Astrocyte (in vitro differentiated cells and primary cell): ENCODE results near the gene TNFSF13B. TPM values are rescaled to one million over a fixed set of nuclear protein-coding genes. Genes with fewer than 3 reads are reported as not detected.

ENCODE experiments used
- DNase-seq: peaks from one replicate; pipeline ENCODE4 v3.0.0-alpha.2; 2010; ENCODE audit warnings: low read depth
- FAIRE-seq: peaks from 2 replicates; lab custom pipeline; 2011; peaks lifted over from hg19 to GRCh38; lab: Jason Lieb, UNC
- H2AFZ ChIP-seq: 2 replicates; pipeline ENCODE4 v1.6.0; 2012; ENCODE audit warnings: low read depth, low read length, inconsistent platforms
- H3K27ac ChIP-seq: 2 replicates; pipeline ENCODE4 v1.5.1; 2011; ENCODE audit warnings: low read depth, low read length, inconsistent platforms
- H3K27me3 ChIP-seq: 2 replicates; pipeline ENCODE4 v1.6.0; 2011; ENCODE audit warnings: low read length, inconsistent platforms; ENCODE audit not compliant: insufficient read depth
- H3K36me3 ChIP-seq: 2 replicates; pipeline ENCODE4 v1.5.1; 2011; ENCODE audit warnings: low read length, inconsistent platforms; ENCODE audit not compliant: insufficient read depth
- H3K4me1 ChIP-seq: 2 replicates; pipeline ENCODE4 v1.5.1; 2011; ENCODE audit warnings: low read length, inconsistent platforms; ENCODE audit not compliant: insufficient read depth
- H3K4me2 ChIP-seq: 2 replicates; pipeline ENCODE4 v1.6.0; 2012; ENCODE audit warnings: low read length, inconsistent platforms
- H3K4me3 ChIP-seq: 2 replicates; pipeline ENCODE4 v1.5.1; 2011; ENCODE audit warnings: low read depth, mild to moderate bottlenecking, low read length, inconsistent platforms; ENCODE audit not compliant: insufficient read depth
- H3K79me2 ChIP-seq: 2 replicates; pipeline ENCODE4 v1.6.0; 2012; ENCODE audit warnings: mild to moderate bottlenecking, low read length, inconsistent platforms; ENCODE audit not compliant: insufficient read depth
- H3K9ac ChIP-seq: 2 replicates; pipeline ENCODE4 v1.6.0; 2012; ENCODE audit warnings: mild to moderate bottlenecking, low read length, inconsistent platforms
- H3K9me3 ChIP-seq: 2 replicates; pipeline ENCODE4 v1.5.1; 2012; ENCODE audit warnings: low read depth, mild to moderate bottlenecking, low read length, inconsistent platforms; ENCODE audit not compliant: insufficient read depth
- H4K20me1 ChIP-seq: 2 replicates; pipeline ENCODE4 v1.6.0; 2012; ENCODE audit warnings: low read length, inconsistent platforms; ENCODE audit not compliant: insufficient read depth
- H3K27ac Mint-ChIP-seq: one replicate; pipeline ENCODE4 v1.8.0; 2021; ENCODE audit warnings: mild to moderate bottlenecking, mixed read lengths; ENCODE audit not compliant: unreplicated experiment
- H3K27me3 Mint-ChIP-seq: one replicate; pipeline ENCODE4 v1.8.0; 2021; ENCODE audit warnings: low read depth, mixed read lengths; ENCODE audit not compliant: unreplicated experiment
- H3K36me3 Mint-ChIP-seq: one replicate; pipeline ENCODE4 v1.8.0; 2021; ENCODE audit warnings: low read depth, mixed read lengths; ENCODE audit not compliant: unreplicated experiment
- H3K4me1 Mint-ChIP-seq: one replicate; pipeline ENCODE4 v1.8.0; 2021; ENCODE audit warnings: low read depth, mixed read lengths; ENCODE audit not compliant: unreplicated experiment
- H3K4me3 Mint-ChIP-seq: one replicate; pipeline ENCODE4 v1.8.0; 2021; ENCODE audit warnings: mild to moderate bottlenecking, moderate library complexity, mixed read lengths; ENCODE audit not compliant: unreplicated experiment
- H3K9me3 Mint-ChIP-seq: one replicate; pipeline ENCODE4 v1.8.0; 2021; ENCODE audit warnings: mild to moderate bottlenecking, mixed read lengths; ENCODE audit not compliant: unreplicated experiment
- EZH2 ChIP-seq: IDR thresholded peaks from 2 replicates; pipeline ENCODE4 v1.6.1; 2012; ENCODE audit warnings: mild to moderate bottlenecking, low read length, inconsistent platforms; ENCODE audit not compliant: insufficient read depth
- total RNA-seq: library from RNA; stranded (reverse); gene quantifications from 2 replicates; pipeline ENCODE4 v1.2.1, GENCODE V29; 2021
- TF ChIP-seq, protein P1 (sequence below): IDR thresholded peaks from 2 replicates; pipeline ENCODE4 v1.5.1; 2011; ENCODE audit warnings: low read depth, mild to moderate bottlenecking, inconsistent platforms, low read length, moderate library complexity; ENCODE audit not compliant: insufficient read depth

TNFSF13B gene
- total RNA-seq, 1 donor from 2014 or later: 1.7 TPM

DNA sequence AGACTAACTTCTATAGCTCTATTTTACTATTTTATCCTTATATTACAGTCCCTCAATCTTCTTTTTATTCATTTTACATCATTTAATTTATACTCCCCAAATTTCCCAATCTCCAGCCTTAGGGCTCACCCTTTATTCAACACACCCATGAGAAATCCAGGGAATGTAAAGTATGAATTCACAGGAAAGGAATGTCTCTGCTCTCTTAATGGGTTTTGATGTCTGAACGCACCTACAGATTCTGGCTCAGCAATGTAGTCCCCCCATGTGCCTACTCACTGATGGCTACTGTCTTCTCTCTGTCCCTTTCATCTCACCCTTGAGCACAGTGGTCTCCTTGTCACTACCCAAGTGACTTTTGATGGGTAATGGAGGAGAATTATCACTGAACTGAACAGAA lies 32.8 kb downstream of the TNFSF13B start:
- Mint-ChIP-seq H3K27me3 (no peaks in the 10 kb centered on the region), H3K36me3 (no peaks in the 10 kb centered on the region), H3K27ac (peak overlapping the region; percentile 22), H3K9me3 (no peaks in the 10 kb centered on the region), H3K4me3 (no peak overlapping the region), H3K4me1 (peaks cover 5% of the 10 kb centered on the region)
- H3K36me3 ChIP-seq: no peaks in the 10 kb centered on the region
- H3K4me2 ChIP-seq: no peak overlapping the region
- no peak overlapping the region for H2AFZ ChIP-seq
- no peaks in the 10 kb centered on the region for H3K27me3 ChIP-seq
- H3K27ac ChIP-seq: no peak overlapping the region
- no peaks in the 10 kb centered on the region for H3K4me1 ChIP-seq
- H3K9ac ChIP-seq: no peak overlapping the region
- H3K4me3 ChIP-seq: no peak overlapping the region
- no peaks in the 10 kb centered on the region for H3K9me3 ChIP-seq
- FAIRE-seq: no peak
- peak; percentile 34 for DNase-seq
- no peak for TF ChIP-seq EZH2
- TF ChIP-seq, protein P1, sequence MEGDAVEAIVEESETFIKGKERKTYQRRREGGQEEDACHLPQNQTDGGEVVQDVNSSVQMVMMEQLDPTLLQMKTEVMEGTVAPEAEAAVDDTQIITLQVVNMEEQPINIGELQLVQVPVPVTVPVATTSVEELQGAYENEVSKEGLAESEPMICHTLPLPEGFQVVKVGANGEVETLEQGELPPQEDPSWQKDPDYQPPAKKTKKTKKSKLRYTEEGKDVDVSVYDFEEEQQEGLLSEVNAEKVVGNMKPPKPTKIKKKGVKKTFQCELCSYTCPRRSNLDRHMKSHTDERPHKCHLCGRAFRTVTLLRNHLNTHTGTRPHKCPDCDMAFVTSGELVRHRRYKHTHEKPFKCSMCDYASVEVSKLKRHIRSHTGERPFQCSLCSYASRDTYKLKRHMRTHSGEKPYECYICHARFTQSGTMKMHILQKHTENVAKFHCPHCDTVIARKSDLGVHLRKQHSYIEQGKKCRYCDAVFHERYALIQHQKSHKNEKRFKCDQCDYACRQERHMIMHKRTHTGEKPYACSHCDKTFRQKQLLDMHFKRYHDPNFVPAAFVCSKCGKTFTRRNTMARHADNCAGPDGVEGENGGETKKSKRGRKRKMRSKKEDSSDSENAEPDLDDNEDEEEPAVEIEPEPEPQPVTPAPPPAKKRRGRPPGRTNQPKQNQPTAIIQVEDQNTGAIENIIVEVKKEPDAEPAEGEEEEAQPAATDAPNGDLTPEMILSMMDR: no peak
- H4K20me1 ChIP-seq: no peaks in the 10 kb centered on the region
- no peaks in the 10 kb centered on the region for H3K79me2 ChIP-seq

DNA sequence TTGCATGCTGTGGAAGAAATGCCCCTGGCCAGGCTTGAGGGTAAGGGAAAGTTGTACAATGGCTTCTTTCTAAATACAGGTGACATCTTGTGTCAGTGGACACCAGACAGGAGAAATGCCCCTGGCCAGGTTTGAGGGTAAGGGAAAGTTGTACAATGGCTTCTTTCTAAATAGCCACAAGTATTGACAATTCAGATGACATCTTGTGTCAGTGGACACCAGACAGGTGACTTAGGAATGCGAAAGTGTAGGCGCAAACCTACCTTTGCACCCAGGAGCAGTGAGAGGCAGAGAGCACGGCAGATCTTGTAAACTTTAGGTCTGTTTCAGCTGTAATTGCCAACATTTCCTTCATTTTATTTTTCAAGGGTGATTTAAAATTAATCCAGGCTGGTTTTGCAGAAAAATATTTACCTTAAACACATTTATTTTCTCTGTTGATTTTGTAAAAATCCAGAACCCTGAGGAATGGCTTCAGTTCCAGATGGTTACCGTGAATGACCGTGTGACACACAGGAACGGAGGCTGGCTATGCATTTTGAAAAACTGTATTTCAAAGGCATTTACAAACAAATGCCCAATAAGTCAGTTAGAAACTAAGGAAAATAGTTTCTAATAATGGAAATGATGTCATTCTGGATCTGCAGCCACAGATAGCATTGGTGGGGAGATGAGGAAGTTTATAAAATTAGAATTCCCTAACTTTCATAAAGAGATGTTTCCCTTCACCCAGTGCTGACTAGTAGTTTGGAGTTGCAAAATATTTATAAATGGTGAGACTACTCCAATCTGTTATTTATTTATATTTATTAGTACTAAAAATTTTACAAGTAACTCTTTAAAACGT lies 34.9 kb downstream of the TNFSF13B start:
- Mint-ChIP-seq H3K36me3 (no peaks in the 10 kb centered on the region), H3K27ac (no peak overlapping the region), H3K9me3 (no peaks in the 10 kb centered on the region), H3K27me3 (no peaks in the 10 kb centered on the region), H3K4me1 (peaks cover 5% of the 10 kb centered on the region), H3K4me3 (no peak overlapping the region)
- H3K79me2 ChIP-seq: no peaks in the 10 kb centered on the region
- H3K4me1 ChIP-seq: no peaks in the 10 kb centered on the region
- H3K4me3 ChIP-seq: no peak overlapping the region
- no peak overlapping the region for H2AFZ ChIP-seq
- no peaks in the 10 kb centered on the region for H3K27me3 ChIP-seq
- DNase-seq (no peak), FAIRE-seq (no peak)
- no peaks in the 10 kb centered on the region for H3K36me3 ChIP-seq
- no peak overlapping the region for H3K4me2 ChIP-seq
- no peak overlapping the region for H3K27ac ChIP-seq
- TF ChIP-seq, protein P1: no peak
- no peak for TF ChIP-seq EZH2
- H4K20me1 ChIP-seq: no peaks in the 10 kb centered on the region
- H3K9ac ChIP-seq: no peak overlapping the region
- H3K9me3 ChIP-seq: no peaks in the 10 kb centered on the region

DNA sequence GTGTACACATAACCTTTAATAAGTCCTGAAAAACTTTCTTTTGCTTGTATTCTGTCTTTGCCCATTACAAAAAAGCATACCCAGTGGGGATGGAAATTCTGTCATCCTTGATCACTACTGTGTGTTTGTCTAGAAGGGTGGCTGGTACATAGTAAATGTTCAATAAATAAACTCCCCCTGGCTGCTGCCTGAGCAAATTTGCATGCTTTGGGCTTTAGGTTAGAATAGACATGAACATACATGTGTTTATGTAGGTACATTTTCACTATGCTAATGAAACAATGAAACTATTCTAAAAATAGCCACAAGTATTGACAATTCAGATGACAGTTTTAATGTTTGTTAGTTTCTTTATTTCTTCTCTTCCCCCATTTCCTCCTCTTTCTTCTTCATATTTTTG lies 36.1 kb downstream of the TNFSF13B start:
- no peak overlapping the region for H3K4me2 ChIP-seq
- Mint-ChIP-seq H3K4me3 (no peak overlapping the region), H3K4me1 (peaks cover 5% of the 10 kb centered on the region), H3K9me3 (no peaks in the 10 kb centered on the region), H3K36me3 (no peaks in the 10 kb centered on the region), H3K27ac (no peak overlapping the region), H3K27me3 (no peaks in the 10 kb centered on the region)
- H3K4me3 ChIP-seq: no peak overlapping the region
- no peaks in the 10 kb centered on the region for H3K27me3 ChIP-seq
- TF ChIP-seq, protein P1: no peak
- TF ChIP-seq EZH2: no peak
- no peak for FAIRE-seq
- H3K9ac ChIP-seq: no peak overlapping the region
- H3K9me3 ChIP-seq: no peaks in the 10 kb centered on the region
- DNase-seq: no peak
- H4K20me1 ChIP-seq: no peaks in the 10 kb centered on the region
- H3K4me1 ChIP-seq: no peaks in the 10 kb centered on the region
- H3K79me2 ChIP-seq: no peaks in the 10 kb centered on the region
- no peak overlapping the region for H2AFZ ChIP-seq
- no peaks in the 10 kb centered on the region for H3K36me3 ChIP-seq
- H3K27ac ChIP-seq: no peak overlapping the region
